Measurements from ENCODE around the gene GRID2.

GRID2 gene

DNA sequence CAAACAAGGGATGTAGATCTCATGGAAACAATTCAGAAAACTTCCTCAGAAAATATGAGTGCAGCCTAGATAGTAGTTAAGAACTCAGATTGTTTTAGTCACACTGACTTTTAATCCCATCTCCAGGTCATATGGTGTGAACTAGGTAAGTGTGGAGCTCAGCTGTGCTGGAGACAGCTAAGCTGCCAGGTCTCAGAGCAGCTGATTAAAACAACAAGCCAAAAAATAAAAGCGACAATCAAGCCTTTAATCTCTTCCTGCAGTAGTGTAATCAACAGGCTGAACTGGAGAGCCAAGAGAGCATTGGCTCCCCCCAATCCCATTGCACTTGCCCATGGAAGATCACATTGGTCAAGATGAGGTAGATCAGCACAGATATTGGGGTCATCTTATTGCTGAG is 1426.5 kb downstream of the GRID2 start:
- no peak for DNase-seq (ENCODE audit: low read depth in 1 of 2, low spot score in 1 of 2)

DNA sequence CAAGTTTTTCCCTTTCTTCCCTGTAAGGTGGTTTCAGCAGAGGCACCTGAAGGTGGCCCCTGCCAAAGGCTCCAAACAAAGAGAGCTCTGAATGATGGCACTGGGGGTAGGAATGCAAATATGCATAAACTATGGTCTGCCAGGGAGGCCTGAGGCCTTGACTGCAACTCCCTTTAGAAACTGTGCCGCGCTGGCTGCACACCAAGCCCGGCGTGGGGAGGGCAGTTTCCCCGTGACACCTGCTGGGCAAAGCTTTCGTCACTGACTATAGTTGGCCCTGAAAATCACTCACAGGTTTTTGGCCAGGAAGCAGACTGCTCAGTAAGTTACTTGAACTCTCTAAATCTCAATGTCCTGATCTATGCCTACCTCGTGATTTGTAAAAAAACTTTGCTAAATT is 1427.0 kb downstream of the GRID2 start:
- DNase-seq (ENCODE audit: low read depth in 1 of 2, low spot score in 1 of 2), result no peak

DNA sequence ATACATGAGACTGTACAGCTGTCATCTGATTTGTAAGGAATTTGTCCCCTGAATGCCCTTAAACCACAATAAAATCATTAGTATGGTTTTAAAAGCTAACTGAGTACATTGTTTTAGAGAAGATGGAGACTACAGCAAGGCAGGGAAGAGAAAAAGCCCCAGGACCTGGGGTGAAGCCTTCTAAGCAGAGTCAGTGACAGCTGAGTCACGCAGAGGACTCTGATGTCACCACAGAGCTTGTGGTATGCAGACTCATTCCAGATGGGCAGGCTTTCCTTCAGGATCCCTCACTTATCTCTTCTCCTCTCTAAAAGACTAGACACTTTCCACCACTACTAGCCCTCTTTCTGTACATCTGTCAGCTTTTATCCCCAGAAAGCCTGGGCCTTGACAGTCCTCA is 1427.7 kb downstream of the GRID2 start:
- DNase-seq (ENCODE audit: low read depth in 1 of 2, low spot score in 1 of 2), result no peak

DNA sequence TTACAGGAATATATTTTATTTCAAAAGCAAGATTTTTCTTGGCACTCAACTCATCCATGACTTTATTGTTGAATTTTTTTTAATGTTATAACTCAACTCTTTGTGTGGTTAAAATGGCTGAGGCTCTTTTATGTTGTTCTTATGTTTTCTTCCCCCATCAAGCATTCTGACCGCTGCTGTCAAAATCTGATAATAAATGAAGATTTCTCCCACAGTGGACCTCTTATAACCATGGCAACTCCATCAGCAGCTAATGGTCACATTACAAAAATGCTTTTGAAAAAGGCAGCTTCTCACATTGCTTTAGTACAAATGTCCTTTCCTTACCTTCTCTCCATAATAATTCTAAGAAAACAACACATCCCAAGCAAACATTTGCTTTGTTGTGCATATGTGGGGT is 1428.7 kb downstream of the GRID2 start:
- DNase-seq (ENCODE audit: low read depth in 1 of 2, low spot score in 1 of 2), result no peak

DNA sequence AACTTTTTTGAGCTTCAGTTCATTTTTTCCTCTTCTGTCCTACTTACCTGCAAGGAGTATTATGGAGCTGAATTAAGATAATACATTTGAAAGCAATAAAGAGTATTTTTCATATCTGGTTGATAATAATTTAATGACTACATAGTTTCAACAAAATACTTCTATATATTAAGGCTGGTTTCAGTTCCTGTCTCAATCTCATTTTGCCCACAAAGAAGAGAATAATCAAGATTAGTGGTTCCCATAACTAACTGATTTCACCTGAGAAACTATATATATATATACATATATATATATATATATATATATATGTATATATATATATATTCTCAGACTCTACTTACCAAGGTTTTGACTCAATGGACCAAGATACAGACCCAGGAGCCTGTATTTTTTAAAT is 1437.1 kb downstream of the GRID2 start:
- no peak for DNase-seq (ENCODE audit: low read depth in 1 of 2, low spot score in 1 of 2)

DNA sequence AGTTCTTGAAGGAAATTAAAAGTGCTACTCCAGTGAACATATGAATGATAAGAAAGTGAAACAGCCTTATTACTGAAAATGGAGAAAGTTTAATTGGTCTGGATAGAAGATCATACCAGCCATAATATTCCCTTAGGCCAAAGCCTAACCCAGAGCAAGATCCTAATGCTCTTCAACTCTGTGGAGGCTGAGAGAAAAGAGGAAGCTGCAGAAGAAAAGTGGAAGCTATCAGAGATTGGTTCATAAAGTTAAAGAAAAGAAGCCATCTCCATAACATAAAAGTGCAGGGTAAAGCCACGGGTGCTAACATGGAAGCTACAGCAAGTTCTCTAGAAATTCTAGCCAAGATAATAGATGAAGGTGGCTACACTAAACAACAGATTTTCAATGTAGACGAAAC is 1439.3 kb downstream of the GRID2 start:
- DNase-seq (ENCODE audit: low read depth in 1 of 2, low spot score in 1 of 2), result no peak

DNA sequence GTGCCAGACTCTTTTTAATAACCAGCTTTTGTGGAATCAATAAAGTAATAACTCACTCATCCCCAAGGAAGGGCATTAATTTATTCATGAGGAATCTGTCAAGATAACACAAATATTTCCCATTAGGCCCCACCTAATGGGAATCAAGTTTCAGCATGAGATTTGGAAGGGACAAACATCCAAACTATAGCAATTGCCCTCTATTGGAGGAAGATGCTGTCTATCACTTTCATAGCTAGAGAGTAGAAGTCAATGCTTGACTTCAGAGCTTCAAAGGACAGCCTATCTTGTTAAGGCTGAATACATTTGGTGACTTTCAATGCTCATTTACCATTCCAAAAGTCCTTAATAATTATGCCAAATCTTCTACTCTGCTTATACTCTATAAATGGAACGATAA is 1439.9 kb downstream of the GRID2 start:
- no peak for DNase-seq (ENCODE audit: low read depth in 1 of 2, low spot score in 1 of 2)

DNA sequence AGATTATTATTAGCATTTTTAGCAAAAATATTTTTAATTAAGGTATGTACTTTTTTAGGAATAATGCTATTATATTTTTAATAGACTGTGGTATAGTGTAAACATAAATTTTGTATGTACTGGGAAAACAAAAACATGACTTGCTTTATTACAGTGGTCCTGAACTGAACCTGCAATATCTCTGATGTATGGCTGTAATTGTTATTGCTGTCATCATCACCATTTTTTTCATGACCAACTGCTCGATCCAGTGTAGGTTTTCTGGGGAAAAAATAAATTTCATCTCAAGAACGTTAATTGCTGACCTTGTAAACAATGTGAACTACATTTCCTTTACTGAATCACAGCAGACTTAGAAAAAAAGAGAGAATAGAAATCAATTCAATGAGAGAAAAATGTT is 1441.2 kb downstream of the GRID2 start:
- no peak for DNase-seq (ENCODE audit: low read depth in 1 of 2, low spot score in 1 of 2)

DNA sequence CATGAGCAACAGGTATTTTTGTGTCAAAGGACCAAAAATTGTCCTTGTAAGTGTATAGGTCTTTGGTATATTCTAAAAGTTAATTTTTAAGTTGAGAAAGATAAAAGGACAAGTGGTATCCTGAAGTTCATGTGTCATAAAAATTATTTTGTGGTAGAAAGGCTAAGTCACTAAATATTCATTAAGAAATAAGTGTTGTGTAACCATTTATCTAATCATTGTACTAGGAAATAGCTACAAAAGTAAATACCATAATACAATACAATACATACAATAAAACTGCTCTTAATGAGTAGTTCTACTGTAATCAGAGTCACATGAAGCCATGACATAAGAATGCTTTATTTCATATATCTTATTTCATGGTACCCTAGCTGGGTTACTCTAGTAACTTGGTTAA is 1442.3 kb downstream of the GRID2 start:
- DNase-seq (ENCODE audit: low read depth in 1 of 2, low spot score in 1 of 2), result no peak

DNA sequence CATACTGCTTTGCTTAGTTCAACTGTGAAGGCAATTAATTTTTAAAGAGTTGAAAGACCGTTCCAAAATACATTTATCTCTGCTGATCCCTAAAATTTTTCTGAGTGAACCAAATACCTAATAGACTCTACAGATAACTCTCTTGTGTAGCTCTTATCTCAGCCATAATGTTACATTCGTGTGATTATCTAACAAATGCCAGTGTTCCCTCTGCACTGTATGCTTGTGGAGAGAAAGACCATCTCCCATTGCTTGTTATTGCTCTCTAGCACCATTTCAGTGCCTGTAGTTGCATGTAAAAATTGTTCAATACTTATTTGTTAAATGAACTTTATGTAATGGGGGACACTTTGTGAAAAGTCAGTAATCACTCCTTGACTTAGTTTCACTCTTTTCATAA is 1443.5 kb downstream of the GRID2 start:
- DNase-seq (ENCODE audit: low read depth in 1 of 2, low spot score in 1 of 2), result no peak

DNA sequence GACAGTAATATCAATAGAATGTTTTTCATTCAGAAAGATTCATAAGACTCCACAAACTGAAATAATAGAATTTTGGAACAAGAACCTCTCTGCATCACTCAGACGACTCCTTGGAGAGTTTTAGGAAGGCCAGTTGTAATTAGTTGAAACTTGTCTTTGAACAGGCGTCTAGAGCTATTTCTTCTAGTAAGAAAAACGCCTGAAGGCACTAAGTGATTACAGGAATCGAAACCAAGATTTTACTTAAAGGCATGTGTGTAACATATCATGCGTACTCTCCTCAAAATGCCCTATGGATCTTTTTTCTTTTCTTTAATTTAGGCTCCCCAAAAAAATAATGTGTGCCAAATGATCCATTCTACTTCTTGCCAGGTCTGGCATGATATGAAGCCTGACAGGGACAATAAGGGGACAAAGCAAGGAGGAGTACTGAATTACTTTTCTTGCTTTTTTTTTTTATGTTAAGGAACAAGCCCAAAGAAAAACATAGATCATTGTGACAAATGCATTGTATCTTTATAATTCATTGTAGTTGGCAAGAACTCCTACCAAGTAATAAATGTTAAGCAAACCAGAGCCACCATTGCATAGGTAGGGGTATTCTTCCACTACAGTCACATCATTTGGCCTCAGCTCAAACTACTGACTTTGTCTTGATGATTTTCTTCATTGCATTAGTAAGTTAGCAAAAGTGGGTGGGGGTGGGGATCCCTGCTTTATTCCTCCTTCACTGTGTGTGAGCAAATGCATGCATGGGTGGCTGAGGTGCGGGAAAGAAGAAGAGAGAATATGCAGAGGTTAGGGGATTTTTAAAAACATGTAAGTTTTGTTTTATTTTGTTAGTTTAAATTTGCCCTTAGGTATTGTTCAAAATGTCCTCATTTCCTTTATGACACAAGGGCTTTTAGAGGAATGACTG is 1444.9 kb downstream of the GRID2 start:
- no peak for DNase-seq (ENCODE audit: low read depth in 1 of 2, low spot score in 1 of 2)

DNA sequence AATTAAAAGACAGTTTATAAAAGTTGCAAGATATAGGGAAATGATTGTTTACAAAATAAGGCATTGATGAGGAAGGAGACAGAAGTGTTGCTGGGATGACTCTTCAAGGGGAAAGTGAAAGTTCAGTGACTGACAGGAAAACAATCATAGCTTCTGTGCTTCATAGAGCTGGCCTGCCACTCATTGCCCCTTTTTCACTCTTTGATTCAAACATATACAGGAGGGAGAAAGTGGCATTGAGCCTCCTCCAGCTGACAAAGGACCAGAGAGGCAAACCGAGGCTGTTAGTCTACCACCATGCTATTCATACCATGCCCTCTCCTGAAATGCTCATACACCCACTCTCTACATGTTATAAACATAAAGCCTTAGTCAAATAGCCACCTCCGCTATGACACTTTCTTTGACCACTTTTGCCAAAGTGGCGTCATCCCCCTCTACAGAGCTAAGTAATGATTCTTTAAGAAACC is 1445.6 kb downstream of the GRID2 start:
- DNase-seq (ENCODE audit: low read depth in 1 of 2, low spot score in 1 of 2), result no peak

DNA sequence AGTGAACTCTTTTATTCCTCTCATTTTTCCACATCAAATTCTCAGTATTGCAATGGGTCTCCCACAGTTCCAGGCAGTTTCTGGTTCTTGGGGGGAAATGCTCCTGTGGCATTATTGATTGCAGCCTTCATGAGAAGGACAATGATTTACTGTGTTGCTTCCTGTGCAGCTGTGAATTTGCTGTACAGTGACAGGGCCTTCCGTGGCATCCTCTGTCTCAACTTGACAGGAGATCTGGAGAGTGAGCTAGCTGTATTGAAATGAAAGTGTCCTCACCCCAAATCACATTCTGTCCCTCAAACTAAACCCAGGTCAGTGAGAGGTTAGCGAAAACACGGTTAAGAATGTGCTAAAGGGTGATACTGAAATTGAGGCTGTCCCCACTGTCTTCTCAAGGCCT is 1447.6 kb downstream of the GRID2 start:
- DNase-seq (ENCODE audit: low read depth in 1 of 2, low spot score in 1 of 2), result no peak

DNA sequence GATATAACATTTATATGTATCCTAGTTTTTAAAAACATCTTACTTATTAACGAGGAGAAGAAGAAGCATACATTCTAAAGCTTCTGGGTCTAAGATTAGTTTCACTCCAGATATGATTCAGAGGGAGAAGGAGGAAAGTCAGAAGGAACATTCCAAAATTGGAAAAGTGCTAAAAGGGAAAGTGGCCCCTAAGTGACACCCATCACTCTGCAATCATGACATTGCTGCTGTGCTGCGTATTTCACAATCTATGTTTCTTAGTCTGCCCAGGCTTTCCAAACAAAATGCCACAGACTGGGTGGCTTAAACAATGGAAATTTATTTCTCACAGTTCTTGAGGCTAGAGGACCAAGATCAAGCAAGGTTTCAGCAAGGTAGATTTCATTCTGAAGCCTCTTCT is 1452.3 kb downstream of the GRID2 start:
- no peak for DNase-seq (ENCODE audit: low read depth in 1 of 2, low spot score in 1 of 2)

DNA sequence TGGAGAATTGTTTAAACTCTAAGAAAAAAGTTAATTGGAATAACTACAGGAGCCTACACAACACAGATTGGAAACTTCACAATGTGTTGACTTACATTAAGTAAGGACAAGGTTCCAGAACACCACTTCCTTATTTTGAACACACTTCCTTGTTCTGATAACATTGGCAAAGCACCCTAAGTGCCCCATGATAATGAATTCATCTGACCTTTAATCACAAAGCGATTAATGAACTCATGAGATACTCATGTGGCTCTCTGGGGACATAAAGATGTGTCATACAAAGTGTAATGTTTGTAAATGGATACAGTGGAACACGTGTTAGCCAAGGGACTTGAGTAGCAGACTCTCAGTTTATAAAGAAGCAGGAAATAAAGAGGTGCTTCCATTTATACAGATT is 1455.7 kb downstream of the GRID2 start:
- DNase-seq (ENCODE audit: low read depth in 1 of 2, low spot score in 1 of 2), result no peak

DNA sequence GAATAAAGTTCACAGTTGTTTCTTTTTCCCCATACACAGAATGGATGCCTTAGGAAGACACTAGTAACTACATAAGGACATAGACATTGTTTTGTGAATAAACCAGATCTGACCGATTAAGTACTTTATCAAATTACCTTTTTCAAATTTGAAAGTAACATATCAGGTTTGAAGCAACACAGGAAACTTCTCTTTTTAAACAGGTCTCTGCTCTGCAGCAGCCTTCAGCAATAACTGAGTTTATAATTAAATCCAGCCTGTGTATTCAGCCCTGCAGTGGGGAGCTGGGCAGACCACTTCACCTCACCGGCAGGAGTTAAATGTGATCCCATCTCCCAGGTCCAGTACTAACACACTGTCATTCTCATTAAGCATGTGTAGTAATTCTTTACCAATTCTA is 1456.5 kb downstream of the GRID2 start:
- no peak for DNase-seq (ENCODE audit: low read depth in 1 of 2, low spot score in 1 of 2)

DNA sequence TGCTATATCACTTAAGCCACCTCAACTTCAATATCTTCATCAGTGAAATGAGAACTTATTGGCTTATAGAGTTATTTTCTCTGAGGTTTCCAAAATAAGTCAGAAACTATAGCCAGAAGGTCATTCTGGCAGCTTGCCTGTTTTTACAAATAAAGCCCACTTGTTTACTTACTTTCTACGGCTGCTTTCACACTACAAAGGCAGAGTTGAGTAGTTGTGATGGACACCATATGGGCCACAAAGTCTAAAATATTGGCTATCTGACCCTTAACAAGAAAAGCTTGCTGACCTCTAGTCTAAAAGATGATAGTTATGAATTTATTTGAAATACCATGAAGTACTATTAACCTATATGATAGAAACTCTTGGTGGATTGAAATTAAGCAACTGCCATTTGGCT is 1457.5 kb downstream of the GRID2 start:
- no peak for DNase-seq (ENCODE audit: low read depth in 1 of 2, low spot score in 1 of 2)

DNA sequence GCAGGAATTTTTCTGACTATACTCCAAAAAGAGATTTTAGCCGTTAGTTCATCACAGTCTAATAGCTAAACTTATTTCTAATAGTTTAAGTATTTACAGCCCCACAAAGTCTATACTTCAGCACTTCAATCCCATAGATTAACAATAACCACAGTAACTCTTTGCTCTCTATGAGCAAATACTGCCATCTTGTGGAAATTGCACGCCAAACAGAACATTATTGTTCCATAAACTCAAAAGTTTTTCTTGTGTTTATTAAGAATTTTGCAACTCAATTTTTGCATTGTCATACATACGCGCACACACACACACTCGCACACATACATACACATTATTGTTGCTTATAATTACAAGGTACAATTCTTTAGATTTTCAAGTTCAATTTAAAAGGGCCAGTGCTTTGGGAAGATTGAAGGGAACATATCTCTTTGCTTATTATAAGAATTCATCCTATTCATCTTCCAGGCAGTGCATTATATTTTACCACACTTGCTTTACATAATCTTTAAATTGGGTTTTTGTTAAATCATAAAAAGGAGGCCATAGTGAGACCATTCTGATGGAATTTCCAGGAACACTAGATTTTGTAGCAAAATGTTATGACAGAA is 1461.0 kb downstream of the GRID2 start:
- no peak for DNase-seq (ENCODE audit: low read depth in 1 of 2, low spot score in 1 of 2)

DNA sequence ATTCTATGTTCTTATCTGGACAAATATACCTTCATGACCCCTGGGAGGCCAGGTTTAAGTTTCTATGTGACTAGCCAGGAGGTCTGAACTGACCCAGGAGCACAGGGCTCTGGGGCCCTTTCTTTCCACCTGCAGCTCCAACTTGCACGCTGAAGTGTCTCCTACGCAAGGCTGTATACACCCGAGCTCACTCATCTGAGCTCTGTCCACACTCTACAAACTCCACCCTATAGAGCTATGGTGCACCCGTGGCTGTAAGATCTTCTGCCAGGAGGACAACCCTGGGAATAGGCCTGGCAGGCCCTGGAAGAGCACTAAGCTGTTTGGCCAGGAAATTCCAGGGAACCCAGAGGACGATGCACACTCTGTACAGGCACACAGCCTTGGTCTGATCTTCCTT is 1464.2 kb downstream of the GRID2 start:
- DNase-seq (ENCODE audit: low read depth in 1 of 2, low spot score in 1 of 2), result no peak

DNA sequence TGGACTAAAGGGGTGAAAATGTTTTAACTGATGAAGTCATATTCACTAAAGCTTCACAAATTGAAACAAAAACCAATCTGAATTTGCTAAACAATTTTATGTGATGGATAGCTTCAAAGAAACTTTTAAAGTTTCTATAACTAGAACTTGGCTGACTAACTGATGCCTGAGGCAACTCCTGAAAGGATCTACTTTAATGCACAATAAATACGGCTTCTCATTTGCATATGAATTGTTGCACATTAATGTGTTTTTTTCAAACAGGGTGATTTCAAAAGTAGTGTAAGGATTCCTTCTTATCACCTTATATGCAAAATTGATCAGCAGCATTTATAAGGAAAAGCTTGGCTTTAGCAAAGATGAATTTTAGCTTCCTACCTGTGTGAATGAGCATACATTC is 1466.4 kb downstream of the GRID2 start:
- no peak for DNase-seq (ENCODE audit: low read depth in 1 of 2, low spot score in 1 of 2)

DNA sequence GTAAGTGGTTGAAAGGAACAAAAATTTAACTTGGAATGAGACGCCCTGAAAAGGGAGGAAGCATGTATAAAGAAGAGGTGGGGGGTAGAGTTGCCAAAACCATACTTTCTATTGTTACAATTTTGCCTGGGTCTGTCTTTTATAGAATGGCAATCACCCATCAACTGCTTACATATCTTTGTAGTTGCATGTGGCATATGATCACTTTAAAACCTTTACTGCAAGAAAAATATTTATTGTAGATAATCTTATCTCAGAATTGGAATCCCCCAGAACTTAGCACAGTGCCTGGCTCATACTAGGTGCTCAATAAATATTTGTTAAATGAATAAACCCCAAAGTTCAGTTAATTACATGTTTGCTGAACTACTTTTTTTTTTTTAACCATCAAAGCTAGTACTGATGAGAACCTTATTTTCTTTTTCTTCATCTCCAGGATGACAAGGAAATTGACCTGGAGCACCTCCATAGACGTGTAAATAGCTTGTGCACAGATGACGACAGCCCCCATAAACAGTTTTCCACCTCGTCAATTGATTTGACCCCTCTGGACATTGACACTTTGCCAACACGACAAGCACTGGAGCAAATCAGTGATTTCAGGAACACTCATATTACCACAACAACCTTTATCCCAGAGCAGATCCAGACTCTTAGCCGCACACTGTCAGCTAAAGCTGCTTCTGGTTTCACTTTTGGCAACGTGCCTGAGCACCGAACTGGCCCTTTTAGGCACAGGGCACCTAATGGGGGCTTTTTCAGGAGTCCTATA is 1468.1 kb downstream of the GRID2 start:
- DNase-seq (ENCODE audit: low read depth in 1 of 2, low spot score in 1 of 2), result no peak

DNA sequence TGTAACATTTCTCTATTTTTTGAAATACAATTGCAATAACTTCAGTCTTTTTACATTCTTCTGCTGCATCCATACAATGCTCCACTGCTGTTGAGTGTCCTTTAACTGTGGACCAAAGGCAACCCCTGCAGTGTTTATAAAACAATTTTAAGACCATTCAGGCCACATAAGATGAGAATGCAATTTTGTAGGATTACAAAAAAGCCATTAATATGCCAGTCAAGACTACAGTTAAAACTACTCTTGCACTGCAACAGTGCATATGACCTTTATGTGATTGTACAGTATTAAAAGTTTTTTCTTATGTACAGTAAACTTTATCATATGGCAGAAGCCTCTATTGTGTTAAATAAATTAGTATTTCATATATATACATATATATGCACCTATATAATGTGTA is 1469.1 kb downstream of the GRID2 start:
- DNase-seq (ENCODE audit: low read depth in 1 of 2, low spot score in 1 of 2), result no peak

Data from stimulated activated CD4-positive, alpha-beta T cell treated with anti-CD3 and anti-CD28 coated beads, Interleukin-15, amount 100 ng/mL, for 1 hour (primary cell).